ENCODE data around the gene MRPL33. TPM values are rescaled to one million over a fixed set of nuclear protein-coding genes. Genes with fewer than 3 reads are reported as not detected.

Gene MRPL33
- total RNA-seq, 1 donor from 2014 or later = 53.5 TPM

DNA sequence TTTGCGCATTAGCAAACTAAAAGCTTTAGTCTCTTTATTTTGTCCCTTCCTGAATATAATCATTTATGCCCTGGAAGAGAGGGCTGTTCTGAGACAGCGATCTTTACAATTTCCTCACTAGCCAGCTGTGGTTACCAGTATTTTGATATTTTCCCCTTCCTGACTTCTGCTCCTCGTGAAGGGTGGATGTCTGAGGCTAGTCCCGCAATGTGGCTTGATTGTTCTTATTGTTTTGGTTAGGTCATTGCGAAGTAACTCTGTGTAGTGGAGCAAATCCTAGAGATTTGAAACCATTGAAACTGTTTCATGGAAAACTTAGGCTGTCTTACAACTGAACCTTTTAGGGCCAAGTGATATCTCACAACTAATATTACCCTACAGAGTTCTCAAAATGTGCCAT, 2.4 kb downstream of the MRPL33 start:
- H3K36me3 Mint-ChIP-seq (ENCODE audit: low read depth) = peaks cover 8% of the 10 kb centered on the region

DNA sequence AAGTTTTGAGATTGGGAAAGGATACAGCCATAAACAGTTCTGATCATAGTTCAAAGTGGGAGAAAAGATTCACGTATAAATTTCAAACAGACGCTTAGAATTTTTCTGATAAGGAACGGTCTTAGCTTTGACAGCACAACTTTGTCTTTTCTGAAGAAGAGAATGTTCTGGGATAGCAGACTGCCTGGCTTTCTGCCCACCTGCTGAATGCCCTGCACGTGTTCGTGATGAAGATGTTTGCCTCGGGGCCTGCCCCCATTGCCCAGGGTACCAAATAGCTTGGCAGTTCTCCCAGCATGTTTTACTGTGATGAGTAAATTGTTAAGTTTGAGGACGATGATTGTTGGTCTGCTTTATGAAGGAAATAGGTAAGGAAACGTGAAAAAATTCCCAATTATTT, 4.6 kb downstream of the MRPL33 start:
- peak overlapping the region; percentile 36 for H3K4me3 Mint-ChIP-seq
- H3K27ac Mint-ChIP-seq (ENCODE audit: unreplicated experiment) = no peak overlapping the region
- H3K4me1 Mint-ChIP-seq = peaks cover 44% of the 10 kb centered on the region
- TF ChIP-seq, protein P1, sequence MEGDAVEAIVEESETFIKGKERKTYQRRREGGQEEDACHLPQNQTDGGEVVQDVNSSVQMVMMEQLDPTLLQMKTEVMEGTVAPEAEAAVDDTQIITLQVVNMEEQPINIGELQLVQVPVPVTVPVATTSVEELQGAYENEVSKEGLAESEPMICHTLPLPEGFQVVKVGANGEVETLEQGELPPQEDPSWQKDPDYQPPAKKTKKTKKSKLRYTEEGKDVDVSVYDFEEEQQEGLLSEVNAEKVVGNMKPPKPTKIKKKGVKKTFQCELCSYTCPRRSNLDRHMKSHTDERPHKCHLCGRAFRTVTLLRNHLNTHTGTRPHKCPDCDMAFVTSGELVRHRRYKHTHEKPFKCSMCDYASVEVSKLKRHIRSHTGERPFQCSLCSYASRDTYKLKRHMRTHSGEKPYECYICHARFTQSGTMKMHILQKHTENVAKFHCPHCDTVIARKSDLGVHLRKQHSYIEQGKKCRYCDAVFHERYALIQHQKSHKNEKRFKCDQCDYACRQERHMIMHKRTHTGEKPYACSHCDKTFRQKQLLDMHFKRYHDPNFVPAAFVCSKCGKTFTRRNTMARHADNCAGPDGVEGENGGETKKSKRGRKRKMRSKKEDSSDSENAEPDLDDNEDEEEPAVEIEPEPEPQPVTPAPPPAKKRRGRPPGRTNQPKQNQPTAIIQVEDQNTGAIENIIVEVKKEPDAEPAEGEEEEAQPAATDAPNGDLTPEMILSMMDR (conservative IDR thresholded peaks at IDR 0.05) = no peak
- H3K36me3 Mint-ChIP-seq (ENCODE audit: low read depth) = peaks cover 8% of the 10 kb centered on the region
- H3K27me3 Mint-ChIP-seq (ENCODE audit: low read depth) = peaks cover 1% of the 10 kb centered on the region
- no peaks in the 10 kb centered on the region for H3K9me3 Mint-ChIP-seq
- DNase-seq (ENCODE audit: low read depth, low spot score) = no peak

More for the DNA sequence above, 2.4 kb downstream of the MRPL33 start:
- H3K9me3 Mint-ChIP-seq = no peaks in the 10 kb centered on the region
- peaks cover 8% of the 10 kb centered on the region for H3K27me3 Mint-ChIP-seq (ENCODE audit: low read depth)
- no peak overlapping the region for H3K27ac Mint-ChIP-seq (ENCODE audit: unreplicated experiment)
- DNase-seq (ENCODE audit: low read depth, low spot score) = no peak
- TF ChIP-seq, protein P1 (conservative IDR thresholded peaks at IDR 0.05) = no peak
- H3K4me1 Mint-ChIP-seq = peaks cover 38% of the 10 kb centered on the region
- H3K4me3 Mint-ChIP-seq = peak overlapping the region; percentile 44

DNA sequence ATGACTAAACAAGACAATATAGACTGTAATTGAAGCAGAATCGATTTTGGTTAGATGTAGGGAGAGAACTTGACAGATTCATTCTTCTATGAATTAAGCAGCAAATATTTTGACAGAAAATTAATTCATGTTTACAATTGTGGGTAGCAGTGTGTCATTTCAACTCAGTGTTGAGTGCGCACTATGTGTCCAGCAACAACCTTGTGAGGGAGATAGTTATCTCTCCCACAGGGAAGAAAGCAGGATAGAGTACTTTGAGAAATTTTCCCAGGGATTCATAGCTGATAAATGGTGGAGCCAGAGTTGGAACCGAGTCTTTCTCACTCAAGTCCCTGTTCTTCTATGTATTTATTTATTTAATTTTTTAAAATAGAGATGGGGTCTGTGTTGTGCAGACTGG, 5.2 kb downstream of the MRPL33 start:
- TF ChIP-seq, protein P1 (conservative IDR thresholded peaks at IDR 0.05) = no peak
- H3K27me3 Mint-ChIP-seq (ENCODE audit: low read depth) = no peaks in the 10 kb centered on the region
- H3K27ac Mint-ChIP-seq (ENCODE audit: unreplicated experiment) = no peak overlapping the region
- H3K4me3 Mint-ChIP-seq = no peak overlapping the region
- peaks cover 8% of the 10 kb centered on the region for H3K36me3 Mint-ChIP-seq (ENCODE audit: low read depth)
- DNase-seq (ENCODE audit: low read depth, low spot score) = no peak
- no peaks in the 10 kb centered on the region for H3K9me3 Mint-ChIP-seq
- H3K4me1 Mint-ChIP-seq = peaks cover 40% of the 10 kb centered on the region

DNA sequence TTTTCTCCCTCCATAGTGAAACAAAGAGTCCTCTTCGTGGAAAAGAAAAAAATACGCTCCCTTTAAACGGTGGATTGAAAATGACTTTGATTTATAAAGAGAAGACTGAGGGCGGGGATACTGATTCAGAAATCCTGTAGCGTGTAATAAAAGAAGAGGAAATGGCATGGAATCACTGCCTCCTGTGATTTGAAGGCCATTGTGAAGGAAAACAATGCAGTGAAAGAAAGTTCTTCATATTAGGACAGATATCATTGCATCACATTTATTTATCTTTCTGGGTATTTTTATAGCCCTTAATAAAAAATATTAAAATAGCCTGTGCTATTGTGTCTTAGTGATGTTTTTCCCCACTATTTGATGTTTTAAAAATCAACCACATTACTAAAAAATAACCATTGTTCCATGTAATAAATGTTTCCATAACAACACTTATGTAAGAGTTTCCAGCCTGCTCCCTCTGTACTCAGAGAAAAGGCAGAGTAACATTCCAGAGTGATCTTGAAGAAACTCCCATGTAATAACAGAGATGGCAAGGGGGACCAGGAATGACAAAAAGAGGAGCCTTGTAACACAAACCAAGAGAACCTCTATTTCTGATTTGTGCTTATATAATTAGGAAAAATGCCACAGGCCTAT, 8.0 kb downstream of the MRPL33 start:
- peaks cover 11% of the 10 kb centered on the region for H3K36me3 Mint-ChIP-seq (ENCODE audit: low read depth)
- H3K9me3 Mint-ChIP-seq = no peaks in the 10 kb centered on the region
- no peak overlapping the region for H3K4me3 Mint-ChIP-seq
- H3K4me1 Mint-ChIP-seq = peaks cover 20% of the 10 kb centered on the region
- TF ChIP-seq, protein P1 (conservative IDR thresholded peaks at IDR 0.05) = no peak
- no peak for DNase-seq (ENCODE audit: low read depth, low spot score)
- no peaks in the 10 kb centered on the region for H3K27me3 Mint-ChIP-seq (ENCODE audit: low read depth)
- peak overlapping the region; percentile 79 for H3K27ac Mint-ChIP-seq (ENCODE audit: unreplicated experiment)

DNA sequence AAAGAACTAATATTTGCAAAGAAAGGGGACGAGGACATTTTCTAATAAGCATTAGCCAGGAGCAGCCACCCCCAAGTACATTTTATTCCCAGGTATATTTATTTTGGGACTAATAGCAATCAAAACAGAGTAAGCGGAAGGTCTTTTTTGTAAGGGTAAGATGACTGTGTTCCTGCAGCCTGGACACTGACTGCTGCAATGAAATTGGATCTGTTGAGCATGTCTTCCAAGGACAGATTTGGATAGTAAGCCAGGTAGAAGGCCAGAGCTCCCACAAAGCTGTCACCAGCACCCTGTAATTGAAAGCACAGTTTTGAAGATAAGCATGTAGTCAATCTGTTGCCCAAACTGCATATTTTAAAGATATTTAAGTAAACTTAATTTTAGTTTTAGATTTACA, 10.0 kb downstream of the MRPL33 start:
- Mint-ChIP-seq H3K9me3 (no peaks in the 10 kb centered on the region), H3K4me1 (peaks cover 17% of the 10 kb centered on the region), H3K27me3 (ENCODE audit: low read depth) (no peaks in the 10 kb centered on the region), H3K4me3 (no peak overlapping the region), H3K27ac (ENCODE audit: unreplicated experiment) (no peak overlapping the region), H3K36me3 (ENCODE audit: low read depth) (peaks cover 8% of the 10 kb centered on the region)
- TF ChIP-seq, protein P1 (conservative IDR thresholded peaks at IDR 0.05) = no peak
- DNase-seq (ENCODE audit: low read depth, low spot score) = no peak

Data from neural crest cell (in vitro differentiated cells).